T47D (cell line): ENCODE results near the gene CSF3.

Experiments used
- DNase-seq, 2 experiments: peaks; one replicate each; pipeline versions ENCODE4 v3.0.0 to v3.0.0-alpha.2; 2011 to 2012; ENCODE audit warnings: low read depth in 1 of 2, low spot score in 1 of 2
- JUND ChIP-seq: IDR thresholded peaks from 2 replicates; pipeline ENCODE4 v1.6.1; 2012; ENCODE audit warnings: low read depth
- in situ Hi-C: cut with HindIII; loops from 2 replicates; pipeline ENCODE4 v1.10.0; 2016; ENCODE audit warnings: low sequenced_read_pairs, low pct_unique_long_range_greater_than_20kb

The CSF3 gene, protein sequence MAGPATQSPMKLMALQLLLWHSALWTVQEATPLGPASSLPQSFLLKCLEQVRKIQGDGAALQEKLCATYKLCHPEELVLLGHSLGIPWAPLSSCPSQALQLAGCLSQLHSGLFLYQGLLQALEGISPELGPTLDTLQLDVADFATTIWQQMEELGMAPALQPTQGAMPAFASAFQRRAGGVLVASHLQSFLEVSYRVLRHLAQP

DNA sequence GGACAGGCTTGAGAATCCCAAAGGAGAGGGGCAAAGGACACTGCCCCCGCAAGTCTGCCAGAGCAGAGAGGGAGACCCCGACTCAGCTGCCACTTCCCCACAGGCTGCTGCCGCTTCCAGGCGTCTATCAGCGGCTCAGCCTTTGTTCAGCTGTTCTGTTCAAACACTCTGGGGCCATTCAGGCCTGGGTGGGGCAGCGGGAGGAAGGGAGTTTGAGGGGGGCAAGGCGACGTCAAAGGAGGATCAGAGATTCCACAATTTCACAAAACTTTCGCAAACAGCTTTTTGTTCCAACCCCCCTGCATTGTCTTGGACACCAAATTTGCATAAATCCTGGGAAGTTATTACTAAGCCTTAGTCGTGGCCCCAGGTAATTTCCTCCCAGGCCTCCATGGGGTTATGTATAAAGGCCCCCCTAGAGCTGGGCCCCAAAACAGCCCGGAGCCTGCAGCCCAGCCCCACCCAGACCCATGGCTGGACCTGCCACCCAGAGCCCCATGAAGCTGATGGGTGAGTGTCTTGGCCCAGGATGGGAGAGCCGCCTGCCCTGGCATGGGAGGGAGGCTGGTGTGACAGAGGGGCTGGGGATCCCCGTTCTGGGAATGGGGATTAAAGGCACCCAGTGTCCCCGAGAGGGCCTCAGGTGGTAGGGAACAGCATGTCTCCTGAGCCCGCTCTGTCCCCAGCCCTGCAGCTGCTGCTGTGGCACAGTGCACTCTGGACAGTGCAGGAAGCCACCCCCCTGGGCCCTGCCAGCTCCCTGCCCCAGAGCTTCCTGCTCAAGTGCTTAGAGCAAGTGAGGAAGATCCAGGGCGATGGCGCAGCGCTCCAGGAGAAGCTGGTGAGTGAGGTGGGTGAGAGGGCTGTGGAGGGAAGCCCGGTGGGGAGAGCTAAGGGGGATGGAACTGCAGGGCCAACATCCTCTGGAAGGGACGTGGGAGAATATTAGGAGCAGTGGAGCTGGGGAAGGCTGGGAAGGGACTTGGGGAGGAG lies at the start of gene CSF3:
Gene CSF3, plus strand, starts transcription at position 436 of the 993 bp plus-strand sequence. Its CDS starts 35 bp downstream, at position 471.
- no peak for TF ChIP-seq JUND
- in situ Hi-C loops: no loop called here
- no peak for DNase-seq

DNA sequence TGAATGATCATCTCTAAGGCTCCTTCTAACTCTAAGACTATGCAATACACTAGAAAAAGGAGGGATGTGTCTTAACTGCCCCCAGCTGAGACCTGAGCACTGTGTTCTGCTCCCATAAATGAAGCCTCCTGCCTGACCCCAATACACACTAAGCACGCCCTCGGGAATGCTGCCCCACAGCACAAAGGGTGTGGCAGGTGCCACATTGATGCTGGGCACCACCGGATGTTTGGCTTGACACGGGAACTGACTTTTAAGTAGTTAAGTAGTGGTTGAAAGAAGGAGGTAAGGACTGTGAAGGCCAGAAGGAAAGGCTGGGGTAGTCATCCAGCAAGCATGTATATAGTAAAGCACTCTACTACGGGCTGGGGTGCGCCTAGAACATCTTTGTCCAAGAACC lies 48.5 kb upstream of the CSF3 start:
- in situ Hi-C loops: no loop called here
- no peak for TF ChIP-seq JUND
- no peak for DNase-seq

DNA sequence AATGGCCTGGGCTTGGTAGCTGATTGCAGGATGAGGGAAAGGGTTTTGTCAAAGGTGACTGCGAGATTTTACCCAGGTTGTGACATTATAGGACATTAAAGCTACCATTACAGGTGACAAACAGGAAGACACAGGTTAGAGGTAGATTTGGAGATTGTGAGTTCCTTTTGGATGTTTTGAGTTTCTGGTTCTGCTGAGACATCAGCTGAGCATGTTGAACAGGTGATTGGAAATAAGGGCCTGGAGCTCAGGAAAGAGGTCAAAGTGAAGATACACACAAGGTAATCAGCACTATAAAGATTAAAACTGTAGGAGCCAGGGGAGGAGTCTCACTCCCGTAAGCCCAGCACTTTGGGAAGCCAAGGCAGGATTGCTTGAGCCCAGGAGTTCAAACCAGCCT lies 46.5 kb upstream of the CSF3 start:
- in situ Hi-C loops: no loop called here
- TF ChIP-seq JUND: no peak

DNA sequence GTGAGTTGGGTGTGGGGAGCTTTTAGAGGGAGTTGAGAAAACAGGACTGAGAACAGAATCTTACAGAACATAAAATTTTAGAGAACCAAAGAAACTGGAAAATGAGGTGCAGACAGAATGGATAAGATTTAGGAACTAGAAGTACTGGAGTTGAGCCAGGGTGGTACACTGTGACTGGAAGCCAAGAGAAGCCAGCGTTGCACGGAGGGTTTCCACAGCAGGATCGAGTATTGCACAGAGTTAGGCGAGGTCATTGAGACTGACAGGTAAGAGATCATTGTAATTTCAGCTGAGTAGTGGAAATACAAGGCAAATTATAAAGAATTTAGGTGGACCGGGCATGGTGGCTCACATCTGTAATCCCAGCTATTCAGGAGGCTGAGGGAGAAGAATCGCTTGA lies 45.9 kb upstream of the CSF3 start:
- DNase-seq: no peak
- TF ChIP-seq JUND: no peak
- in situ Hi-C loops: no loop called here

More for the DNA sequence above, 46.5 kb upstream of the CSF3 start:
- no peak for DNase-seq

DNA sequence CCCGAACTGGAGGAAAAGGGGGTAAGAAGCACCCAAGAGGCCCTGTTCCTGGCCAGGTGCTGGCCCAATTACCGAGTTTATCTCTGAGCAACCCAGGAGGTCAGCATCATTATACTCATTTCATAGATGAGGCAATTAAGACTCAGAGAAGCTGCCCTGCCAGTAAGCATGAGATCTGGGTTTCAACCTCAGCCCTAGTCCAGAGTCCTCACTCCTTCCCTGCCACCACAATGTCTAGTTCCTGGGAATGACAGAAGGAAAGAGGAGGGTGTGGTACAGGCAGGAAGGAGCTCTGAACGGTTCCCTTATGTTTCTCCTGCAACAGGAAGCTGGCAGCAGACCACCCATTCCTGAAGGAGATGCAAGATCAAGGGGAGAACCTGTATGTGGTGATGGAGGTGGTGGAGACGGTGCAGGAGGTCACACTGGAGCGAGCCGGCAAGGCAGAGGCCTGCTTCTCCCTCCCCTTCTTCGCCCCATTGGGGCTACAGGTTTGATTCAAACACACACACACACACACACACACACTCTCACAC lies 45.0 kb upstream of the CSF3 start:
- no peak for TF ChIP-seq JUND
- in situ Hi-C loops: no loop called here

DNA sequence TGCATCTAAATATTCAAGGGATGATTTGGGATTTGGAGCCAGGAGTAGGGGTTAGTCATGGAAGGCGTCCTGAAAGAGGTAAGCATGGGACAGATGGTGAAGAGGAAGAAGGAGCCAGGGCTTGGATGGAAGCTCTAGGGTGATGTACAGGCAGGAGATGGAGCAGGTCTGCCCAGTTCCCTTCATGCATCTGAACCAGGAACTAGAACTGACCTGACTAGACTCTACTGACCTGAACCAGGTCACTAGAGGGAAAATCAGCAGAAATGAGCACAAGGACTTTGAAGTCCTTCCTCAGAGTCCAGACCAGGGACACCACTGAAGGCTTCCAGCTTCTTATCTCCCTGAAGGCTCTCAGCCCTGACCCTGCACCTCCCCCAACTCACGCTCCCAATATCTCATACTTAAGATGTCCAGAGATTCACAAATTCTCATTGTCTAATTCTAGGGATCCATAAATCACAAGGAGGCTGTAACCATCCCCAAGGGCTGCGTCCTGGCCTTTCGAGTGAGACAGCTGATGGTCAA lies 44.1 kb upstream of the CSF3 start:
- TF ChIP-seq JUND: no peak
- in situ Hi-C loops: no loop called here
- DNase-seq: no peak

More for the DNA sequence above, 45.0 kb upstream of the CSF3 start:
- no peak for DNase-seq

DNA sequence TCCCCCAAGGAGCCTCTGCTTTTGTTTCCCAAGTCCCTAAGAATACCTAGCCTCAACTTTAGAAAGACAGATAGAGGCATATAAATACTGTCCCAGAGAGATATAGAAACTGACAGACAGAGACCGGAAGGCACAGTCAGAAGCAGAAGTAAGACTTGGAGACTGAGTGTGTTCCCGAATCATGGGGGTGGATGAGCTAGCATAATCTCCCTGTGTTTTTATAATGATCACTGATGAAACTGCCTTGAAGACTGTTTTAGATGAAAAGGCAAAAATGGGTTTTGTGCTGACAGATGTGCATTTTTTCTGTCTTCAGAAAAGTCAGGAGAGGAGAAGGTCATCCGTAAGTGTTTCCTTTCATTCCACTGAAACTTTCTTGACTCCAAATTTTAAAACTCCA lies 43.0 kb upstream of the CSF3 start:
- TF ChIP-seq JUND: no peak
- in situ Hi-C loops: no loop called here
- no peak for DNase-seq

DNA sequence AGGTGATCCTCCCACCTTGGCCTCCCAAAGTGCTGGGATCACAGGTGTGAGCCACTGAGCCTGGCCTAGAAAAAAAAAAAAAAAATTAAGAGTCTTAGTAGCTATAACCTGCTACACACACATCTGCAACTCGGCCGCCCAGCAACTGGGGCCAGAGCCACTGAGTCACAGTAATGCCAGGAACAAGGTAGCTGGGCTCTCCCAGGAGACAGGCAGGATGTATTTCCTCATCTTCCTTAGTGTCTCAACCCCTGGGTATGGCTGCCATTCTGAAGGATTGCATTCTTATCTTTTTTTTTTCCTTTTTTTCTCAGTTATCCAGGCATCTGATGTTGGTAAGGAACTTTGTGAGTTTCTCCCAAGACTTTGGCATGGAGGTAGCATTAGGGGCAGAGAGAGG lies 41.7 kb upstream of the CSF3 start:
- in situ Hi-C loops: no loop called here
- no peak for DNase-seq
- no peak for TF ChIP-seq JUND

DNA sequence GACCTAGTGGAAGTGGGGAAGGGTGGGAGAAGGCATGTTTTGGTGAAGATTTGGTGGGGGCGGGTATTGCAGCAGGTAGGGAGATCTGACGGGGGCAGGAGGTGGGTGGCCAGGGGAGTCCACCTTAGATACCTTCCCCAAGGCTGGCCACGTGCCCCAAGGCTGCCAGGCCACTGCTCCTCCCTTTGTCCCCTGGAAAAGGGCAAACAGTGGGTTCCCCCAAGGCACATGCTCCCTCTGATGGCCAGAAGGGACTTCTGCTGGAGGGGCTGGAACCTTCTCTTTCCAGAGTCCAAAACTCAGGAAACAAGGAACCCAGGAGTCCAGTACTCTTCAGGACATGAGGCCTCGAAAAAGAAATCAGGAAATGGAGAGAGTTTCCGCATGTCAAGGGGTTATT lies 40.8 kb upstream of the CSF3 start:
- in situ Hi-C loops: no loop called here
- TF ChIP-seq JUND: no peak
- no peak for DNase-seq

DNA sequence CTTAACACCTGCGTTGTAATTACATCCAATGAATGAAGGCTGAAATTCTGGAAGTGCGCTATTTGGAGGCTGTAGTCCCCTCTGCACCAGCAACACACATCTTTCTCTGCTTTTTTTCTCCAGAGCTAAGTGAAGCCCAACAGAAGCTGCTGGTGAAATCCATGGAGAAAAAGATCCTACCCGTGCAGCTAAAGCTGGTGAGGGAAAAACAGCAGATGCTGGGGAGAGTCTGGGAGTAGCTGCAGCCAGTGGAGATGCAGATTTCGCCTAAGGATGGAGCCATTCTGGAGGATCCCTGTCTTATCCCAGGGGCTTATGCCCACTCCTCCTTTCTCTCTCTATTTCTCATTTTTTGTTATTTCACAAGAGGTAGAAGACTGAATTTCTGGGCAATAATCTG lies 39.4 kb upstream of the CSF3 start:
- DNase-seq: no peak
- TF ChIP-seq JUND: no peak
- in situ Hi-C loops: no loop called here

DNA sequence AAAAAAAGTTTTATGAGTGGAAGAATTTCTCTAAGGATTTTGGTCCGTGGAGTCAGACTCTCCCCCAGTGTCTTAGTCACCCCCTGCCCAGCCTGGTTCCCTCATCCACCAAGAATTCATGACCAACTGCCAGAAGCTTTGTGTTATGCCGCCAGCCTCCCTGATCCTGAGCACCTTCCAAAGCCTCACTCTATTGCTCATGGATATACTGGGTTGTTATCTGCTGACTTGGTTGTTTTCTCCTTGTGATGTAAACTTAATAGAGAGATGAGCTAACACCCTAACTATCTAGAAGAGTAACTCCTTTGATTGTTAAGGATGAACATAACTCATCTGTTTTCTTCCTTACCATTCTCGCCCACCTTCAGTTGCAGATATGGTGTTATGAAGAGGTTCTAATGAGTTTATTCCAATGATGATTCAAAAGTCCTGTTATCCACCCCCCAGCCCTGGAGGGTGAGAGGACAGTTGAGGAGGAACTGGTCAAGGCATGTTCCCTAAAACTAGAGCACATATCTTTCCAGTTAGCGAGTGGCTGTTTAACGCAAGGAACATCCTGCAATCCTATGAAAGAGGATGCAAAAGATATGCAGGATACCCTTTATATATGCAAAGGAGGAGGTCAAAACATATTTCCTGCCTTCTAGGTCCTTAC lies 36.1 kb upstream of the CSF3 start:
- DNase-seq: no peak
- in situ Hi-C loops: no loop called here
- no peak for TF ChIP-seq JUND

DNA sequence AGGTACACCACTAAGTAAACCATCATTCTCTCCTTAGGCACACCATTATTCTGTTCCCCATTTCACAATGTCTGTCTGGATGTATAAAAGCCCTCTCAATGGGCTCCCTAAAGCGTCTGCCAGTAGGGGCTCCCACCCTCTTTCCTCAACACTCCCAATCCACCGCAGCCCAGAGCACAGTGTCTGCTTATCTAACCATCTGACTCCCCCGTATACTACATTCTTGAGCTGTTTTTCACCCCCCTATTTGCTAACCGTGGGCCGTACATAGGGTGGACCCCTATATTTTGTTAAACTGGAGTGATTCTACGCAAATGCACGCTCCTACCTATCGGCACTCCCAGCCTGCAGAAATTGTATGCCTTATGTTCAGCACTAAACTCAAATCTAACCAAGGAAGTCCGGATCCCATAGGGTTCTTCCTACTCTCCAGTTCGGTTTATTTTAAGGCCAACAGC lies 35.3 kb upstream of the CSF3 start:
- in situ Hi-C loops: no loop called here
- no peak for TF ChIP-seq JUND
- DNase-seq: peak in 1 of 2 experiments; percentile 25
